Hematopoietic multipotent progenitor cell treated with erythropoietin and hydrocortisone succinate and interleukin-3 and kit ligand, for 17 days (in vitro differentiated cells): ENCODE data around the gene CHMP4B.

ENCODE experiments used
- DNase-seq: peaks from one replicate; pipeline ENCODE4 v3.0.0-alpha.2; 2015; ENCODE audit warnings: low spot score

CHMP4B gene, protein sequence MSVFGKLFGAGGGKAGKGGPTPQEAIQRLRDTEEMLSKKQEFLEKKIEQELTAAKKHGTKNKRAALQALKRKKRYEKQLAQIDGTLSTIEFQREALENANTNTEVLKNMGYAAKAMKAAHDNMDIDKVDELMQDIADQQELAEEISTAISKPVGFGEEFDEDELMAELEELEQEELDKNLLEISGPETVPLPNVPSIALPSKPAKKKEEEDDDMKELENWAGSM

DNA sequence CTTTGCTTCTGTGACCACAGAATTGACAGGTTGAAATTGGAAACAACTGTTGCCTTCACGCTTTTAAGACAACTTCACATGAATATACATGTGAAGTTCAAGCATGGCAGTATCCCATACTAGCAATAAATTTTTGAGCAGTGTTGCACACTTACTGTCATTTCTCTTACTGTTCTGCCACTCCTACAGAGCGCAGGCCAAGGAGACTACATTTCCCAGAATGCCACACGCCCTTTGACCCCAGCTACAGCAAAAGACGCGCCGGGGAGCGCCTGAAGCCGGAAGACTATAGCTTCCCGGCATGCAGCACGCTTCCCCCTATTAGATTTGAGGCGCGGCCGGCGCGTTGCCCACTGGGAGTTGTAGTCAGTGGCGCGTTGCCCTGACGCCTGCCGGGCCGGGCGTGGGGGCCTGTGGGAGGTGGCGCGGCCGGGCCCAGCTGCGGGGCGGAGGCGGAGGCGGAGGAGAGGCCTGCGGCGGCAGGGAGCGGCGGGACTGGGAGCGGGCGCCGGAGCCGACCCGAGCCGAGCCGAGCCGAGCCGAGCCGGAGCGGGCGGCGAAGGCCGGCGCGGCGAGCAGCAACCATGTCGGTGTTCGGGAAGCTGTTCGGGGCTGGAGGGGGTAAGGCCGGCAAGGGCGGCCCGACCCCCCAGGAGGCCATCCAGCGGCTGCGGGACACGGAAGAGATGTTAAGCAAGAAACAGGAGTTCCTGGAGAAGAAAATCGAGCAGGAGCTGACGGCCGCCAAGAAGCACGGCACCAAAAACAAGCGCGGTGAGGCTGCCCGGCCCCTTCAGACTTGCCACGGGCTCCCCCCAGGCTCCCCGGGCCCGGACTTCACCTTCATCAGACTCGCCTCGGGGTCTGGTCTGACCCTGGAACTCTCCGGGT lies at the start of gene CHMP4B:
Gene CHMP4B, plus strand, starts transcription at position 464 of the 891 bp plus-strand sequence. Its CDS starts 121 bp downstream, at position 585.
- DNase-seq, result peak; percentile 98

DNA sequence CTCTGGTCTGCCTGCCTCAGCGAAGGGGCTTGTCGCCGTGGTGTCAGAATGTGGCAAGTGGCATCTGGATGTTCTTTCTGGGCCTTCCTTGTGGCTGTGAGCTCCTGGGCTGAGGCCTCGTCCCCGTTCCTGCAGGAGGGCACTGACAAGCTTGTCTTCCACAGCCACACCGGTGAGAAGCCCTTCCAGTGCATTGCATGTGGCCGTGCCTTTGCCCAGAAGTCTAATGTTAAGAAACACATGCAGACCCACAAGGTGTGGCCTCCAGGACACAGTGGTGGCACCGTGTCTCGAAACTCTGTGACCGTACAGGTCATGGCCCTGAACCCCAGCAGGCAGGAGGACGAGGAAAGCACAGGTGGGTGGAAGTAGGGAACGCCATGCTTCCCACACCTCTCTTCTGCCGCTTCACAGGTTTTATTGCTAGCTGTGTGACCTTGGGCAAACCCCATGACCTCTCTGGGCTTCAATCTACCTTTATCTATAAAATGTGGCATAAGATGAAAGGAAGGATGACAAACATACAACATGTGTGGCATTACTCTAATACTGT lies 49.4 kb upstream of the CHMP4B start:
- no peak for DNase-seq

DNA sequence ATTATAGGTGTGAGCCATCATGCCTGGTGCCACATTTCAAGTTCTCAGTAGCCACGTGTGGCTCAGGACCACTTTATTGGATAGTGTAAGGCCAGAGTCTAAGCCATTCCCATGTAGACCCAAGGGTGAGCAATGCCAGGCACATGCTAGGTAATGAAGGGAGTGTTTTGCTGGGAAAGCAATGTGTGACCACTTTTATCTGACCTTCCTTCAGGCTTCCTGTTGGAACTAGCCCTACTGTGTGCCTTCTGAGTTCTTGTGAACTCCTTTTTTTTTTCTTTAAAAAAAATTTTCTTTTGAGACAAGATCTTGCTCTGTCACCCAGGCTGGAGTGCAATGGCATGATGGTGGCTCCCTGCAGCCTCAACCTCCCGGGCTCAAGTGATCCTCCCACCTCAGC lies 46.0 kb upstream of the CHMP4B start:
- DNase-seq, result no peak

DNA sequence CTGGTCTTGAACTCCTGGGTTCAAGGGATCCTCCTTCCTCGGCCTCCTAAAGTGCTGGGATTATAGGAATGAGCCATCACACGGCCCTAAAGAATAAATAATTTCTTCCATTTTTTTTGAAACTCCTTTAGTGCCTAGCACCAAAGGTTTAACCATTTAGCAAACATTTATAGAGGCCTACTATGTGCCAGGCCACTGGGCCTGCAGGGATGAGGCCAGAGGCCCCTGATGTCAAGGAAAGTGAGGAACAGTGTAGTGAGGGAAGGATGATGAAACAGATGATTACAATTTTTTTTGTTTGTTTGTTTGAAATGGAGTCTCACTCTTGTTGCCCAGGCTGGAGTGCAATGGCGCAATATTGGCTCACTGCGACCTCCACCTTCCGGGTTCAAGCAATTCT lies 45.6 kb upstream of the CHMP4B start:
- DNase-seq, result no peak

DNA sequence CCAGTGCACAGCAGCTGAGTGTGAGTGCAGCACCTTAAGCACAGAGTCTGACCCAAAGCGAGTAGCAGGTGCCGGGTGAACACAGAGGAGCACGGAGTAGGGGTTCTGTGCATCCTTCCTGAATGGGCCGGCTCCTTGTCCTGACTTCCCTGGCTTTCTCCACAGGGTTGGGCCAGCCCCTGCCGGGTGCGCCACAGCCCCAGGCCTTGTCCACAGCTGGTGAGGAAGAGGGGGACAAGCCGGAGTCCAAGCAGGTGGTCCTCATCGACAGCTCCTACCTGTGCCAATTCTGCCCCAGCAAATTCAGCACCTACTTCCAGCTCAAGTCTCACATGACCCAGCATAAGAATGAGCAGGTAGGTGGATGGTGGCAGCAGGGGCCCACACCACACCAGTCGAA lies 44.5 kb upstream of the CHMP4B start:
- no peak for DNase-seq

DNA sequence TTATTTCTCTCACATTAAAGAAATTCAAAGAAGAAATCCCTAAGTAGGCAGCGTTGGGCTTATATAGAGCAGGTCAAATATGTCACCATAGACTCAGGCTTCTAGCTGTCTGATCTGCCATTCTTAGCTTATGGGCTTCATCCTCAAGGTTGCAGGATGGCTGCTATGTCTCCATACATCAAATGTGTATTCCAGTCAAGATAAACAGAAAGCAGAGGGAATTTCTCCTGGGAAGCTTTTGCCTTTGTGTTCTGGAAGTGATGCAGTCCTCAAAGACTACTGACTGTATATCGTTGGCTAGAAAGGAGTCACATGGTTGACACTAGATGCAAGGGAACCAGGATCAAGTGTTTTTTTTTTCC lies 43.4 kb upstream of the CHMP4B start:
- no peak for DNase-seq

DNA sequence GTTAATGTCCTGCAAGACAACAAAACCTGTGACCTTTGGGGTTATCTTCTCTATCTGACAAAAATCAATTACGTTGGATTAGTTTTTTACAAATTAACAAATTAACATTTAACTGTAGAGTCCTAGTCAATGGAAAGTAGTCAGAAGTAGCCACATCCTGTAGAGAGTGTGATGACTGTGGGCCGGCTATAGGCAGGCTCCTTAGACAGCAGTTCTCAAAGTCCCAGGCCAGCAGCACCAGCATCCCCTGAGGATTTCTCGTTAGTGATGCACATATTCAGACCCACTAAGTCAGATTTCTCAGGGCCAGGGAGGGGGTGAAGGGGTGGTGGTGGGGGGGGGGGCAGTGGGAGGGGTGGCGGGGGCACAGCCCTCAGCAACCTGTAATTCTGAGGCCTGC lies 42.1 kb upstream of the CHMP4B start:
- DNase-seq, result no peak

DNA sequence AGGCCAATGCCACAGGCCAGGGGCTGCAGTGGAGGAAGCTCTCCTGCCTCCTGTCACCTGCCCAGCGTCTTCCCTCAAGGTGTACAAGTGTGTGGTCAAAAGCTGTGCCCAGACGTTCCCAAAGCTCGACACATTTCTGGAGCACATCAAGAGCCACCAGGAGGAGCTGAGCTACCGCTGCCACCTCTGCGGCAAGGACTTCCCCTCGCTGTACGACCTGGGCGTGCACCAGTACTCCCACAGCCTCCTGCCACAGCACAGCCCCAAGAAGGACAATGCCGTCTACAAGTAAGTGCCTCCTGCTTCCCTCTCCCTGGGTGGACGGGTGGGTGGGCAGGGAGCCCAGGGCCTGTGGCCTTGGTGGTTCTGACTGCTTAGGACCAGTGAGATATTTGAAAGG lies 41.1 kb upstream of the CHMP4B start:
- DNase-seq, result no peak

DNA sequence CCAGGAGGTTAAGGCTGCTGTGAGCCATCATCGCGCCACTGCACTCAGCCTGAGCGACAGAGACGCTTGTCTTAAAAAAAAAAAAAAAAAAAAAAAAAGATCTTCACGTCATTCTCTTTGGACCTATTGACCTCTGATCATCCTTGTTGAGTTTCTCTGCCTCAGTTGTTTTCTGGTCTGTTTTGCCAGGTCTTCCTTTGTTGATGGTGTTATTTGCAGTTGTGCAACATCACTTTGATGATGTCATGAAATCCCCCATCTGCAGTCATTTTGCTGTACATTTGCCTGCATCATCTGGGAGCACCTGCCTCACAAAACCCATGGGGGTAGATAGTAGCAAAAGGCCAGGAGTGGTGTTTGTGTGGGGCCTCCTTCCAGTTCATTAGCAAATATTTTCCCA lies 39.2 kb upstream of the CHMP4B start:
- DNase-seq, result no peak

DNA sequence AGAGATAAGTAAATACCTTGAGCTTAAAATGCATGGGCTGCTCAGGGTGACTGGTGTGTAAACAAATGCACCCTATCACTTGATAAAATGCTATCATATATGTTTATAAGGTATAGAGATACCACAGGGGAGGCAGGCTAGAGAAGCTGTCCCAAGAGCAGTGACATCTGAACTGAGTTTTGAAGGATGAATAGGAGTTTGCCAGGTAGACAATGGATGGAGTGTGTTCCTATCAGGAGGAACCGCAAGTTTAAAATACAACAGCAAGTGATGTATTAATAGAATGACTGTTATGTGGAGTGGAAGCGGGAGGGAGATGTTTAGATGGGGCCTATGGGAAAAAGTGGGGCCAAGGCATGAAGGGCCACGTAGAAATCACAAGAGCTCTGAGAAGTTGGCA lies 38.7 kb upstream of the CHMP4B start:
- no peak for DNase-seq

DNA sequence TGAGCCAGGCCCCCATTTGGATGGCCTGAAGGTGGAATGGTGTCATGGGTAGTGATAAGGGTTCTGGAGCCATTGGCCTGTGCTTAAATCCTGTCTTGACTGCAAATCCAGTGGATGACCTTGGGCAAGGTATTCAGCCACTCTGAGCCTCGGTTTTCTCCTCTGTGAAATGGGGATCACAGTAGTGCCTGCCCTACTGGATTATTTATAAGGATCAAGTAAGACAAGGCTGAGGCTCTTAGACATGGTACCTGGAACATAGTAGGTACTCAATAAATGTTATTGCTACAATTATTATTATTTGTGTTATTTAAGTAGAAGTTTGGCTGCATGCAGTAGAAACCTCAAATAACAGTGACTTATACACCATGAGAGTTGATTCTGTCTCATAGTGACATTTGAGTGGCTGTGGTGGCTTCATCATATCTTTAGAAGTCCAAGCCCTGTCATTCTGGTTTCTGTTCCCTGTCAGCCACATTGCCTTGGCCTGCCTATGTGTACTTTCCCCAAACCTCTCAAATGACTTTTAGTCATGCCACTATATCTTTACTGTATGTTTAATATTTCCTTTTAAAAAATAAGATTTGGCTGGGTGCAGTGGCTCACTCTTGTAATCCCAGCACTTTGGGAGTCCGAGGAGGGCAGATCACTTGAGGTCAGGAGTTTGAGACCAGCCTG lies 37.6 kb upstream of the CHMP4B start:
- no peak for DNase-seq

DNA sequence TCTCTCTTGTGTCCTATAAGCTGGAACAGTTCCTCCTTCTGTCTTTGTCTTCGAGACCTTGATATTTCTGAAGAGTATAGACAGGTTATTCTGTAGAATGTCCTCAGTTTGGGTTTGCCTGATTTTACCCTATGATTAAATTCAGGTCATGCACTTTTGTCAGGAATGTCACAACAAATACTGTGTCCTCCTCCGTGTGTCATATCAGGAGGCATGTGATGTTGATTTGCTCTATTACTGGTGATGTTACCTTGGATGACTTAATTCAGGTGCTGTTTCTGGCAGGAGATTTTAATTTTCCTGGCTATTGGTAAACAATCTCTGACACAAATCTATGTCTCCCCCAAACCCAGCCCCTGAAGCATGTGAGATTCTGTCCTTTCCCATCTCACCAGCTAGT lies 33.3 kb upstream of the CHMP4B start:
- no peak for DNase-seq

DNA sequence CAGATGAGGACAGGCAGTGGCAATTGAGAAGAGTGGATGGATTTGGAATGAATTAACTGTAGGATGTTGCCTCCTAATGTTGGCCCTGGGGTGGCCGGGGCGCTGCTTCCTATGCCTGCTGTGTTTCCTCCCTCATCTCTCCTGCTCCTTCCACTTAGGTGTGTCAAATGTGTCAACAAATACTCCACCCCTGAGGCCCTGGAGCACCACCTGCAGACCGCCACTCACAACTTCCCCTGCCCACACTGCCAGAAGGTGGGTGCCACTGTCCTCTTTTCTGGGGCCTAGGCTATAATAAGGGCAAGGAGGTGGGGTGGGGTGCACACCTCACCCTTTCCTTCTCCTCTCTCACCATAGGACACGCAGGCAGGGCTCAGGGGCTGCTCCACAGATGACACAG lies 30.0 kb upstream of the CHMP4B start:
- DNase-seq, result no peak

DNA sequence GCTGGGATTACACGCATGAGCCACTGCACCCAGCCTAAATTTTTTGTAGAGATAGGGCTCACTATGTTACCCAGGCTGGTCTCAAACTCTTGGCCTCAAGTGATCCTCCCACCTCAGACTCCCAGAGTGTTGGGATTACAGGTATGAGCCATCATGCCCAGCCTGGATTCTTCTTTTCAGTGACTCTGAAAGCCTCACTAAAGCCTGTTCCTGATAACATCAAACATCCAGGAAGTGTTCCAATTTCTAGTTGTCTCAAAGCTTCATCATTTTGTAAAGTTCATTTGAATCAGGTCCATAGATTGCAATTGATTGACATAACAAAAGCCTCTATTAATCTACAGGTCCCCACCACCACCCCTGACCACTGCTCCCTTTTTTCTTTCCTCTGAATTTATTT lies 29.2 kb upstream of the CHMP4B start:
- DNase-seq, result no peak

DNA sequence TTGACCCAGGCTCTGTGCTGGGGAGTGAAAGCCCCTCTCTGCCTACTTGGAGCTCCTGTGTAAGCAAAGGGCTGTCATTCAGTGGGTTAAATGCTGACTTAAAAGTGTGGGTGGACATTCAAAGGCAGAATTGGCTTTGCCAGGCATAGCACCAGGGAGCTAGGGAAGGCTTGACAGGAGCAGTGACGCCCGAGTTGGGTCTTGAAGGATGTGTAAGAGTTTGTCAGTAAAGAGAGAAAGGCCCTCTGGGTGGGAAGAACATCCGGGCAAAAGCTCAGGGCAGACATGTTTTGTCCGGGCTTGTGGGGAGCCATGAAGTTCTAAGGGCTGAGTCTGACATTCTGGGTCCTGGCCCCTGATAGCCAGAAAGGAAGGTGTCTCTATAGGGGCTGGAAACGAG lies 27.9 kb upstream of the CHMP4B start:
- DNase-seq, result no peak

DNA sequence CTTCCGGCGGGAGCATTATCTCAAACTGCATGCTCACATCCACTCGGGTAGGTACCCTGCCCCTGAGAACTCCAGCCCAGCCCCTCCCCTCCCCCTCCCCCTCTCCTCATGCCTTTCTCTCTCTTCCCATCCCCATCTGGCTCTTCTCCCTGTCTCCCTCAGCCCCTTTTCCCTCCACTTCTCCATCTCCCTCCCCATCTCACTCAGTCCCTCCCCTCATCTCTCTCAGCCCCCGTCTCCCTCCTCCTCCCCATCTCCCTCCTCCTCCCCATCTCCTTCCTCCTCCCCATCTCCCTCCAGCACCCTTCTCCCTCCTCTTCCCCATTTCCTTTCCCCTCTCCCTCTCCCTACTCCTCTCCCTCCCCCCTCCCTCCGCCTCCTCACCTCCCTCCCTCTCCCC lies 27.3 kb upstream of the CHMP4B start:
- no peak for DNase-seq

DNA sequence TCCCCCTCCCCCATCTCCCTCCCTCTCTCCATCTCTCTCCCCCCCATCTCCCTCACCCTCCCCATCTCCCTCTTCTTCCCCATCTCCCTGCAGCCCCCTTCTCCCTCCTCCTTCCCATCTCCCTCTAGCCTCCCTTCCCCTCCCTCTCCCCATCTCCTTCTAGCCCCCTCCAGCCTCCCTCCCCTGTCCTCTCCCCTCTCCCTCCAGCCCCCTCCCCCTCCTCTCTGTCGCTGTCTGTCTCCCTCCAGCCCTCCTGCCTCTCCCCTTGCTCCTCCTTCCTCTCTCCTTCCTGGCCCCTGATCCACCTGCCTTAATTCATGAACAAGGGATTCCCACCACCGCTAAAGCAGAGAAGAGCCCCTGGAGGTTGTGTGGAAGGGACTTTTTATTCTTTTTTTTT lies 26.9 kb upstream of the CHMP4B start:
- no peak for DNase-seq

DNA sequence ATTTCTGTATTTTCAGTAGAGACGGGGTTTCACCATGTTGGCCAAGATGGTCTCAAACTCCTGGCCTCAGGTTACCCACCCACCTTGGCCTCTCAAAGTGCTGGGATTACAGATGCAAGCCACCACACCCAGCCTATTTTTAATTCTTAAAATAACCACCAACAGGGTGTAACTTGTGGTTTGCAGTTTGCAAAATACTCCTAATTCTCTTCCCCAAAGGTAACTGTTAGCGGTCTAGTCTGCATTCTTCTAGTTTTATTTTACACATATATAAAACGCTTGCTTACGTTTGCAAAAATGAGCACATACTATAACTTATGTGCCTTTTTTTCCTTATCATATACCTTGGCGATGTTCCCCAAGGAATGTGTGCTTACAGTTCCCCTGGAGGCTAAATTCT lies 25.6 kb upstream of the CHMP4B start:
- DNase-seq, result no peak

DNA sequence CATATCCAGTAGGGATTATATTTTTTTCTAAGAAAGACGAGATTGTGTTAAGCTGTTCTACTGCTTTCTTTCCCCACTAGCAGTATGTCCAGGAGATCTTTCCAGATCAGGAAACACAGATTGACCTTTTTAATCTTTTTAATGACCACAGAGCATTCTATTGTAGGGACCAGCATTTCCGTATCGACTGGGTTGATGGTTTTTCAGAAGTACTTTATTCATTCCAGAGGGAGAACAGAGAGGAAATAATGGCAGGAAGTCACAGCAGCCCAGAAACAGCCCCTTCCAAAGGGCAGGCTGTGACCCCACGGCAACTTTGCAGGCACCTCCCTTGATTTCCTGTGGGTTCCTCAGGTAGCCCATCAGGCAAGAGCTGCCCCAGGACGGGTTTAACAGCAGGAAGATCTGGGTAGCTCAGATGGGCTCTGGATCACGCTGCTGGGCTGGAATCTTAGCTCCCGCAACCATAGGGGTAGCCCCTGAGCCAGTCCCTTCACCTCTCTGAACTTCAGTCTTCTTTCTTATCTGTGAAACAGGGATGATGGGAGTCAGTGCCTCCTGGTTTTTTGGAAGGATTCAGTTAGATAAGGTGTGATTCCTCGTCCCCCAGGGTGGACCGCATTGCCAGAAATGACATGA lies 23.8 kb upstream of the CHMP4B start:
- DNase-seq, result no peak

DNA sequence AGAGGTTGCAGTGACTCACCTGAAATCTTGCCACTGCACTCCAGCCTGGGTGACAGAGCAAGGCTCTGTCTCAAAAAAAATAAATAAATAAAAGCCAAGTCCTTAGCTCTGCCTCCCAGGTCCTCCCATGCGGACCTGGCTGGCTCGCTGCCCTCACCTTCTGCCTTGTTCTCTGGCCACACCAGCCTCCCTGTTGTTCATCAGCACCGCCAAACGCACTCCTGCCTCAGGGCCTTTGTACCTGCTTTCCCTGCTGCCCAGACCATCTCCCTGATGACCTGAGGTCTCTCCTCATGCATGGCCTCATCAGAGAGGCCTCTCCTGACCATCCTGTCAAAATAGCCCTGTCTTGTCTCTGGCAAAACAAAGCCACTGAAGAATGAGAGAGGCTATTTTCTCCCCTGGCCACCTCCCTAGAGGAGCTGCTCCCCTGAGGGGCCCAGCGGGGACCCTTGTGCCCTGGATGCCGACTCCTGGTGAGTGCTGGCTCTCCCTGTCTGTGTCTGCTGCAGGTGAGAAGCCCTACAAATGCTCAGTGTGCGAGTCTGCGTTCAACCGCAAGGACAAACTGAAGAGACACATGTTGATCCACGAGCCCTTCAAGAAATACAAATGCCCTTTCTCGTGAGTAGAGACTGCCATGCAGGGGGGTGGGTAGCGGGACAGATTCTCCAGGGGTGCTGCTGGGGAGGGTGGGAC lies 22.6 kb upstream of the CHMP4B start:
- no peak for DNase-seq

DNA sequence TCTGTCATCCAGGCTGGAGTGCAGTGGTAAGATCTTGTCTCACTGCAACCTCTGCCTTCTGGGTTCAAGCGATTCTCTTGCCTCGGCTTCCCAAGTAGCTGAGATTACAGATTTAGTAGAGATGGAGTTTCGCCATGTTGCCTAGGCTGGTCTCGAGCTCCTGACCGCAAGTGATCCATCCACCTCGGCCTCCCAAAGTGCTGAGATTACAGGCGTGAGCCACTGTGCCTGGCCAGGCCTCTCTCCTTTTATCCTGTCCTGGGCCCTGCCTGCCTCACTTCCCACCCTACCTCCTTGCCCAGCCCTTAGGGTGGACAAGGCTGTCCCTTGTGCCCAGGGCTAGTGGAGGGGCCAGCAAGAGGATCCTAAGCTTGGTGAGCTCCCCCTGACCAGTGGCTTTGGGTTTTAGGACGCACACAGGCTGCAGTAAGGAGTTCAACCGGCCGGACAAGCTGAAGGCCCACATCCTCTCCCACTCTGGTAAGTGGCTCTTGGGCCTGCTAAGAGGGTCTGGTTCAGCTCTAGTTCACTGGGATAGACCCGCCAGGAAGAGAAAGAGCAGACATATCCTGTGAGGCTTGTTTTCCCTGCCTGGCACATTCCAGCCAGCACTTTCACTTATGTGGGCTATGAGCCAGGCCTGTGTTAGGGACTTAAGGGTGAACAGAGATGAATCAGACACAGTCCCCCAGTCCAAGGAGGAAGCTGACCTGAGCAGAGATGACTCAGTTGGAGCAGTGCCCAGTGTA lies 21.9 kb upstream of the CHMP4B start:
- DNase-seq, result no peak
